Measurements from ENCODE around the gene RHBDF1. TPM values are rescaled to one million over a fixed set of nuclear protein-coding genes. Genes with fewer than 3 reads are reported as not detected.

The RHBDF1 gene
- total RNA-seq, 2 experiments from 2014 or later, result 0.36 TPM; not detected in 1

- H3K4me1 Mint-ChIP-seq (ENCODE audit: low read depth), result no peaks in the 10 kb centered on the region
- DNase-seq, result no peak
- CTCF ChIA-PET, result interaction anchor here (0.5 to 2.7 kb wide), 7 partner anchors 11 to 396 kb away, joined by 3 to 17 read pairs (median 5); no protein-coding TSS in a partner anchor
- peaks cover 17% of the 10 kb centered on the region for H3K36me3 Mint-ChIP-seq (ENCODE audit: low read depth)
- H3K4me3 Mint-ChIP-seq, result no peak overlapping the region
- intact Hi-C loops (cut with micrococcal nuclease), result no loop called here
- no peaks in the 10 kb centered on the region for H3K27me3 Mint-ChIP-seq (ENCODE audit: low read depth)
- no peaks in the 10 kb centered on the region for H3K9me3 Mint-ChIP-seq
- H3K27ac Mint-ChIP-seq, result no peak overlapping the region
Measured at GRCh38 chr16:105521-105920, 33.1 kb upstream of the RHBDF1 start.

DNA sequence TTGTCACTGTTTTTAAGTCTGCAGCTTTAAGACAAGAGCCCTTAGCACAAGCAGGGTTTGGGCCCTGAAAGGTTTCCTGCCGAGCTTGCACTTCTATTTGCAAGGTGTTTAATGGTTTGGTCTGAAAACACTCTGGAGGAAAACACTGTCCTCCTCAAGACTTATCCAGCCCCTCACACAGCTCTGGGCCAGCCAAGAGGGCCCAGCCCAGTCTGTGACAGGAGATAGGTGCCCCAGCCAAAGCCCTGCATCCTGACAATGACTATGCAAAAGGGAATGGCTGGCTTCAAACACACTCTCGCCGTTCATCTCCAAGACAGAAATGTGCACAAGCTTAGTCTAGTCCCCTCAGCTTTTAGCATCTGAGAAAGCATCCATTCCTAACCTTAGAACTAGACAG is 32.5 kb upstream of the RHBDF1 start:
- Mint-ChIP-seq H3K27me3 (ENCODE audit: low read depth) (no peaks in the 10 kb centered on the region), H3K4me3 (no peak overlapping the region), H3K4me1 (ENCODE audit: low read depth) (no peaks in the 10 kb centered on the region), H3K27ac (no peak overlapping the region), H3K9me3 (no peaks in the 10 kb centered on the region), H3K36me3 (ENCODE audit: low read depth) (peaks cover 17% of the 10 kb centered on the region)
- intact Hi-C loops (cut with micrococcal nuclease), result no loop called here
- CTCF ChIA-PET, result interaction anchor here (0.5 to 2.7 kb wide), 7 partner anchors 11 to 397 kb away, joined by 3 to 17 read pairs (median 5); no protein-coding TSS in a partner anchor
- no peak for DNase-seq

GRCh38 chr16:104355-104754 is 31.9 kb upstream of the RHBDF1 start:
- Mint-ChIP-seq H3K4me1 (ENCODE audit: low read depth) (no peaks in the 10 kb centered on the region), H3K27ac (no peak overlapping the region), H3K36me3 (ENCODE audit: low read depth) (peaks cover 17% of the 10 kb centered on the region), H3K9me3 (no peaks in the 10 kb centered on the region), H3K27me3 (ENCODE audit: low read depth) (no peaks in the 10 kb centered on the region), H3K4me3 (no peak overlapping the region)
- CTCF ChIA-PET, result interaction anchor here (1.0 to 2.7 kb wide), 5 partner anchors 13 to 258 kb away, joined by 3 to 12 read pairs (median 5); no protein-coding TSS in a partner anchor
- DNase-seq, result no peak
- intact Hi-C loops (cut with micrococcal nuclease), result no loop called here

DNA sequence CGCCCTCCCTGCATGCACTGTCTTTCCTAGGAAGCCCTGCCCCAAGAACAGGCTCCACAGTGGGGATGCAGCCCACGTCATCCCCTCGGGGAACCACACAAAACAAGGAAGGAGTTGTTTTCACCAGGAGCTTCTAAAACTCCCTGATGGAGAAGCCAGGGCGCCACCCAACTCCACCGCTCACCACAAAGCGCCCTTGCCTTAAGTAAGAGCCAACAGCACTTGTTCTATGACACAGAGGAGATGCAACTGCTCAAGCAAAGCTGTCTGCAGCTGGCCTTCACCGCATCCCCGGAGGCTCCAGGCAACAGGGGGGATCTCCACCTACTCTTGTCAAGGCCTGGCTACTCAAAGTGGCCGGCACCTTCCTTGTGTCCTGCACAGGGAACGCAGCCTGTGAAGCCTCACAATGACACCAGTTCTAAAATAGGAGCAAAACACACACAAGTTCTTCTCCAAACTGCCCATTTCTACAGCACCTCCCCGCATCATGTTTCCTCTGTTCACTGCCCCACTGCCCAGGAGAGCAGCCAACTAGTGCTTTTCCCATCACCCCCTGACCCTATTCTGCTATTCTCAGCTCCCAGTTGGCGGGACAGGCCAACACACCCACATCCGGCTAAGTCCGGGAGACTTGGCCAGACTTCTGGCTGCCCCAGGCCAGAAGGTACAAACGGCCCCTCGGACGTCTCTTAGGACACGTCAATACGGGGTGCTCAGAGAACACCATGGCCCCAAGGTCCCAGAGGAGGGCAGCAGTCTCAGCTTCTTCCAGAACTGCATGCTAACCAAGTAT is 29.8 kb upstream of the RHBDF1 start:
- H3K36me3 Mint-ChIP-seq (ENCODE audit: low read depth), result peaks cover 24% of the 10 kb centered on the region
- H3K9me3 Mint-ChIP-seq, result no peaks in the 10 kb centered on the region
- no peak for DNase-seq
- no peaks in the 10 kb centered on the region for H3K27me3 Mint-ChIP-seq (ENCODE audit: low read depth)
- intact Hi-C loops (cut with micrococcal nuclease), result no loop called here
- CTCF ChIA-PET, result interaction anchor here (0.6 to 0.9 kb wide), 3 partner anchors 37 to 106 kb away, joined by 3 to 4 read pairs (median 3); no protein-coding TSS in a partner anchor
- peaks cover 2% of the 10 kb centered on the region for H3K4me1 Mint-ChIP-seq (ENCODE audit: low read depth)
- H3K27ac Mint-ChIP-seq, result no peak overlapping the region
- no peak overlapping the region for H3K4me3 Mint-ChIP-seq

GRCh38 chr16:101586-101985 is 29.2 kb upstream of the RHBDF1 start:
- Mint-ChIP-seq H3K27ac (no peak overlapping the region), H3K4me3 (no peak overlapping the region), H3K36me3 (ENCODE audit: low read depth) (peaks cover 21% of the 10 kb centered on the region), H3K4me1 (ENCODE audit: low read depth) (peaks cover 5% of the 10 kb centered on the region), H3K27me3 (ENCODE audit: low read depth) (no peaks in the 10 kb centered on the region), H3K9me3 (no peaks in the 10 kb centered on the region)
- CTCF ChIA-PET, result interaction anchor here (0.9 kb wide), 1 partner anchor 36 kb away, joined by 4 read pairs; no protein-coding TSS in a partner anchor
- DNase-seq, result no peak
- intact Hi-C loops (cut with micrococcal nuclease), result no loop called here

DNA sequence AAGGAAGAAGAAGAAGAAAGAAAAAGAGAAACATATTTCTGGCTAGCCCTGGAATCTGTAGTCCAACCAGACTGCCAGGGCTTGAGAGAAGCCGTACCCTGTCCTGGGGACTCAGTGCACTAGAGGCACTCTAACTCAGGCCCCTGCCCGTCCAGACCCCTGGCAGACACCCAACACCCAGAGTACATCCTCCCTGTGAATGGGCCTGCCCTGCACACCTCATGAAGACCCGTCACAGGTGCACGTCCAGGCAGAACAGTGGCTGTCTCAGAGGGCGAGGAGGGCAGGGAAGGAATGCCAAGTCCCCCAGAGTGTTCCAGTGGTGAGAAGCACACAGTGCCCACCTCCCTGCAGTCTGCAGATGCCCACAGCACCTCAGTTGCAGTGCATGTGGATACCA is 28.6 kb upstream of the RHBDF1 start:
- no peak for DNase-seq
- no peaks in the 10 kb centered on the region for H3K9me3 Mint-ChIP-seq
- H3K27me3 Mint-ChIP-seq (ENCODE audit: low read depth), result no peaks in the 10 kb centered on the region
- no peak overlapping the region for H3K4me3 Mint-ChIP-seq
- H3K36me3 Mint-ChIP-seq (ENCODE audit: low read depth), result peaks cover 20% of the 10 kb centered on the region
- H3K4me1 Mint-ChIP-seq (ENCODE audit: low read depth), result peaks cover 5% of the 10 kb centered on the region
- intact Hi-C loops (cut with micrococcal nuclease), result no loop called here
- no peak overlapping the region for H3K27ac Mint-ChIP-seq
- CTCF ChIA-PET, result interaction anchor here (11.8 kb wide), 1 partner anchor 34 kb away, joined by 216 read pairs; no protein-coding TSS in a partner anchor

DNA sequence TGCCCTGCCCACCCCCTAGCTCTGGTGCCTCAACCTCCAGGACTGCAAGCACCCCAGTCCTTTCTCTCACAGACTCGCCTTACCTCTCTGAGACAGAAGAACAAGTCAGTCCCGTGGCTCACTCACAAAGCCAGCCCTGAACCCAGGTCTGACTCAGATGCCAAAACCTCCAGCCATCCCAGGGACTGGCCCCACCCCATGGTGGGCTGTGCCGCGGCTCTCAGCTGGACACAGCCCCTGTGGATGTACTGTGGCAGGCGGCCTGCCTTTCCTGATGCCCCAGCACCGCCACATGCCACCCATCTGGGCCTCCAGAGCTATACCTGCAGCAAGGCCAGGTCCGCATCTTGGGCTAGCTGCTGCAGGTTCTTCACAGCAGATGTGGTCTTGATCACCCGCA is 25.4 kb upstream of the RHBDF1 start:
- H3K27me3 Mint-ChIP-seq (ENCODE audit: low read depth), result no peaks in the 10 kb centered on the region
- no peak for DNase-seq
- intact Hi-C loops (cut with micrococcal nuclease), result loop anchor here (1.0 kb wide), 2 partner anchors 33 to 45 kb away; partner anchors contain the start of genes POLR3K and SNRNP25
- H3K36me3 Mint-ChIP-seq (ENCODE audit: low read depth), result peaks cover 18% of the 10 kb centered on the region
- H3K27ac Mint-ChIP-seq, result no peak overlapping the region
- no peak overlapping the region for H3K4me3 Mint-ChIP-seq
- H3K9me3 Mint-ChIP-seq, result no peaks in the 10 kb centered on the region
- CTCF ChIA-PET, result interaction anchor here (0.7 to 11.8 kb wide), 14 partner anchors 10 to 264 kb away, joined by 3 to 216 read pairs (median 8); partner anchors contain the start of genes POLR3K and SNRNP25
- peaks cover 5% of the 10 kb centered on the region for H3K4me1 Mint-ChIP-seq (ENCODE audit: low read depth)

GRCh38 chr16:96935-97381 is 24.5 kb upstream of the RHBDF1 start:
- Mint-ChIP-seq H3K36me3 (ENCODE audit: low read depth) (peaks cover 12% of the 10 kb centered on the region), H3K9me3 (no peaks in the 10 kb centered on the region), H3K4me3 (no peak overlapping the region), H3K27ac (no peak overlapping the region), H3K27me3 (ENCODE audit: low read depth) (no peaks in the 10 kb centered on the region), H3K4me1 (ENCODE audit: low read depth) (peaks cover 5% of the 10 kb centered on the region)
- intact Hi-C loops (cut with micrococcal nuclease), result loop anchor here (1.0 kb wide), 2 partner anchors 32 to 44 kb away; partner anchors contain the start of genes POLR3K and SNRNP25
- DNase-seq, result peak; percentile 93
- CTCF ChIA-PET, result interaction anchor here (0.7 to 11.8 kb wide), 20 partner anchors 10 to 285 kb away, joined by 3 to 216 read pairs (median 7); partner anchors contain the start of genes MPG, POLR3K and SNRNP25

GRCh38 chr16:94918-95265 is 22.5 kb upstream of the RHBDF1 start:
- no peaks in the 10 kb centered on the region for H3K27me3 Mint-ChIP-seq (ENCODE audit: low read depth)
- no peaks in the 10 kb centered on the region for H3K9me3 Mint-ChIP-seq
- CTCF ChIA-PET, result interaction anchor here (1.3 to 11.8 kb wide), 5 partner anchors 10 to 38 kb away, joined by 6 to 216 read pairs (median 15); no protein-coding TSS in a partner anchor
- H3K36me3 Mint-ChIP-seq (ENCODE audit: low read depth), result peaks cover 8% of the 10 kb centered on the region
- intact Hi-C loops (cut with micrococcal nuclease), result no loop called here
- no peak overlapping the region for H3K4me3 Mint-ChIP-seq
- no peak for DNase-seq
- H3K27ac Mint-ChIP-seq, result no peak overlapping the region
- peaks cover 5% of the 10 kb centered on the region for H3K4me1 Mint-ChIP-seq (ENCODE audit: low read depth)

GRCh38 chr16:92431-93339 is 20.3 kb upstream of the RHBDF1 start:
- H3K9me3 Mint-ChIP-seq, result no peaks in the 10 kb centered on the region
- intact Hi-C loops (cut with micrococcal nuclease), result no loop called here
- no peak for DNase-seq
- no peak overlapping the region for H3K27ac Mint-ChIP-seq
- peaks cover 3% of the 10 kb centered on the region for H3K4me1 Mint-ChIP-seq (ENCODE audit: low read depth)
- peaks cover 3% of the 10 kb centered on the region for H3K36me3 Mint-ChIP-seq (ENCODE audit: low read depth)
- H3K4me3 Mint-ChIP-seq, result no peak overlapping the region
- CTCF ChIA-PET, result interaction anchor here (0.6 to 11.8 kb wide), 4 partner anchors 7 to 63 kb away, joined by 3 to 216 read pairs (median 24); no protein-coding TSS in a partner anchor
- H3K27me3 Mint-ChIP-seq (ENCODE audit: low read depth), result no peaks in the 10 kb centered on the region

GRCh38 chr16:91484-91883 is 19.1 kb upstream of the RHBDF1 start:
- intact Hi-C loops (cut with micrococcal nuclease), result no loop called here
- peaks cover 2% of the 10 kb centered on the region for H3K36me3 Mint-ChIP-seq (ENCODE audit: low read depth)
- no peaks in the 10 kb centered on the region for H3K4me1 Mint-ChIP-seq (ENCODE audit: low read depth)
- H3K4me3 Mint-ChIP-seq, result no peak overlapping the region
- CTCF ChIA-PET, result interaction anchor here (11.8 kb wide), 1 partner anchor 24 kb away, joined by 216 read pairs; no protein-coding TSS in a partner anchor
- H3K27me3 Mint-ChIP-seq (ENCODE audit: low read depth), result no peaks in the 10 kb centered on the region
- no peak for DNase-seq
- no peak overlapping the region for H3K27ac Mint-ChIP-seq
- H3K9me3 Mint-ChIP-seq, result no peaks in the 10 kb centered on the region
